HG02884 (cell line): ENCODE measurements around the gene FLT1.

Experiments
- ATAC-seq: cut with Tn5 transposase; IDR thresholded peaks from one replicate; pipeline ENCODE4 v1.9.1; 2021; ENCODE audit warnings: mild to moderate bottlenecking, moderate library complexity; ENCODE audit not compliant: unreplicated experiment

Gene FLT1

GRCh38 chr13:28494778-28495537, at the start of gene FLT1:
Gene FLT1, minus strand, starts transcription at chr13:28495128. Its CDS starts 285 bp downstream, at chr13:28494843.
- ATAC-seq: no peak

- ATAC-seq: no peak
These were observed 49.1 kb upstream of the FLT1 start for GRCh38 chr13:28544026-28544425.

- no peak for ATAC-seq
These were observed 47.9 kb upstream of the FLT1 start for GRCh38 chr13:28542804-28543203.

- ATAC-seq: no peak
These were observed 47.0 kb upstream of the FLT1 start for GRCh38 chr13:28541966-28542365.

- ATAC-seq: no peak
These were observed 45.7 kb upstream of the FLT1 start for GRCh38 chr13:28540612-28541011.

GRCh38 chr13:28539625-28540286, 44.8 kb upstream of the FLT1 start:
- no peak for ATAC-seq

GRCh38 chr13:28538932-28539331, 44.0 kb upstream of the FLT1 start:
- no peak for ATAC-seq

- ATAC-seq: no peak
These were observed 42.2 kb upstream of the FLT1 start for GRCh38 chr13:28537171-28537570.

GRCh38 chr13:28536371-28536770, 41.4 kb upstream of the FLT1 start:
- ATAC-seq: no peak

- no peak for ATAC-seq
These were observed 40.8 kb upstream of the FLT1 start for GRCh38 chr13:28535734-28536133.

GRCh38 chr13:28534801-28535200, 39.9 kb upstream of the FLT1 start:
- no peak for ATAC-seq

- no peak for ATAC-seq
These were observed 39.3 kb upstream of the FLT1 start for GRCh38 chr13:28534210-28534609.

- no peak for ATAC-seq
These were observed 38.7 kb upstream of the FLT1 start for GRCh38 chr13:28533441-28534166.

- ATAC-seq: no peak
These were observed 38.2 kb upstream of the FLT1 start for GRCh38 chr13:28533125-28533436.

- no peak for ATAC-seq
These were observed 37.6 kb upstream of the FLT1 start for GRCh38 chr13:28532388-28533124.

- ATAC-seq: no peak
These were observed 37.0 kb upstream of the FLT1 start for GRCh38 chr13:28531845-28532387.

- ATAC-seq: no peak
These were observed 36.3 kb upstream of the FLT1 start for GRCh38 chr13:28531077-28531844.

GRCh38 chr13:28530729-28531076, 35.8 kb upstream of the FLT1 start:
- ATAC-seq: no peak

GRCh38 chr13:28529836-28530235, 34.9 kb upstream of the FLT1 start:
- ATAC-seq: no peak

GRCh38 chr13:28528848-28529247, 33.9 kb upstream of the FLT1 start:
- ATAC-seq: no peak
